ENCODE results near the gene RASGEF1C. TPM values are rescaled to one million over a fixed set of nuclear protein-coding genes. Genes with fewer than 3 reads are reported as not detected.

Gene RASGEF1C
- total and polyA plus RNA-seq, 2 experiments from 2014 or later = 0.40 to 0.42 TPM

- Mint-ChIP-seq H3K4me1 (no peaks in the 10 kb centered on the region), H3K27me3 (ENCODE audit: insufficient read depth, low read depth, poor library complexity) (peaks cover 14% of the 10 kb centered on the region), H3K9me3 (no peaks in the 10 kb centered on the region), H3K36me3 (ENCODE audit: low read depth) (no peaks in the 10 kb centered on the region; the same call in 2 of the 3 replicates), H3K4me3 (no peak overlapping the region), H3K27ac (no peak overlapping the region)
- Histone ChIP-seq H2AFZ (no peak overlapping the region), H3K9me2 (ENCODE audit: insufficient read depth) (no peaks in the 10 kb centered on the region), H3K27me3 (ENCODE audit: insufficient read depth) (no peaks in the 10 kb centered on the region), H3K79me2 (replicated peaks; ENCODE audit: insufficient read depth) (no peaks in the 10 kb centered on the region), H3K36me3 (ENCODE audit: insufficient read depth) (no peaks in the 10 kb centered on the region), H3K4me2 (no peak overlapping the region), H3K4me3 (no peak overlapping the region), H4K20me1 (replicated peaks; ENCODE audit: insufficient read depth) (no peaks in the 10 kb centered on the region), H3F3A (replicated peaks; ENCODE audit: low read depth) (no peaks in the 10 kb centered on the region), H3K27ac (ENCODE audit: low read depth) (no peak overlapping the region), H3K4me1 (ENCODE audit: insufficient read depth) (no peaks in the 10 kb centered on the region)
- TF ChIP-seq, protein P1, sequence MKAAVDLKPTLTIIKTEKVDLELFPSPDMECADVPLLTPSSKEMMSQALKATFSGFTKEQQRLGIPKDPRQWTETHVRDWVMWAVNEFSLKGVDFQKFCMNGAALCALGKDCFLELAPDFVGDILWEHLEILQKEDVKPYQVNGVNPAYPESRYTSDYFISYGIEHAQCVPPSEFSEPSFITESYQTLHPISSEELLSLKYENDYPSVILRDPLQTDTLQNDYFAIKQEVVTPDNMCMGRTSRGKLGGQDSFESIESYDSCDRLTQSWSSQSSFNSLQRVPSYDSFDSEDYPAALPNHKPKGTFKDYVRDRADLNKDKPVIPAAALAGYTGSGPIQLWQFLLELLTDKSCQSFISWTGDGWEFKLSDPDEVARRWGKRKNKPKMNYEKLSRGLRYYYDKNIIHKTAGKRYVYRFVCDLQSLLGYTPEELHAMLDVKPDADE (IDR thresholded peaks at IDR 0.05) = no peak
- TF ChIP-seq REST (IDR thresholded peaks at IDR 0.05; ENCODE audit: unreplicated experiment) (no peak), POLR2AphosphoS5 (IDR thresholded peaks at IDR 0.05; ENCODE audit: low read depth) (no peak), ZNF462 (CRISPR knock-in tag; IDR thresholded peaks at IDR 0.05) (no peak), EZH2 (IDR thresholded peaks at IDR 0.05; ENCODE audit: low read depth, unreplicated experiment) (no peak), CREB1 (CRISPR knock-in tag; IDR thresholded peaks at IDR 0.05; ENCODE audit: low read depth) (no peak), STAT1 (IDR thresholded peaks at IDR 0.05; ENCODE audit: unreplicated experiment) (no peak), NANOG (IDR thresholded peaks at IDR 0.05; ENCODE audit: borderline replicate concordance) (no peak), ZNF331 (CRISPR knock-in tag; IDR thresholded peaks at IDR 0.05; ENCODE audit: low read depth) (no peak), ZNF114 (CRISPR knock-in tag; IDR thresholded peaks at IDR 0.05) (no peak), EZH2phosphoT487 (IDR thresholded peaks at IDR 0.05; ENCODE audit: unreplicated experiment) (no peak), JUNB (IDR thresholded peaks at IDR 0.05; ENCODE audit: unreplicated experiment) (no peak)
- TF ChIP-seq, protein P2, sequence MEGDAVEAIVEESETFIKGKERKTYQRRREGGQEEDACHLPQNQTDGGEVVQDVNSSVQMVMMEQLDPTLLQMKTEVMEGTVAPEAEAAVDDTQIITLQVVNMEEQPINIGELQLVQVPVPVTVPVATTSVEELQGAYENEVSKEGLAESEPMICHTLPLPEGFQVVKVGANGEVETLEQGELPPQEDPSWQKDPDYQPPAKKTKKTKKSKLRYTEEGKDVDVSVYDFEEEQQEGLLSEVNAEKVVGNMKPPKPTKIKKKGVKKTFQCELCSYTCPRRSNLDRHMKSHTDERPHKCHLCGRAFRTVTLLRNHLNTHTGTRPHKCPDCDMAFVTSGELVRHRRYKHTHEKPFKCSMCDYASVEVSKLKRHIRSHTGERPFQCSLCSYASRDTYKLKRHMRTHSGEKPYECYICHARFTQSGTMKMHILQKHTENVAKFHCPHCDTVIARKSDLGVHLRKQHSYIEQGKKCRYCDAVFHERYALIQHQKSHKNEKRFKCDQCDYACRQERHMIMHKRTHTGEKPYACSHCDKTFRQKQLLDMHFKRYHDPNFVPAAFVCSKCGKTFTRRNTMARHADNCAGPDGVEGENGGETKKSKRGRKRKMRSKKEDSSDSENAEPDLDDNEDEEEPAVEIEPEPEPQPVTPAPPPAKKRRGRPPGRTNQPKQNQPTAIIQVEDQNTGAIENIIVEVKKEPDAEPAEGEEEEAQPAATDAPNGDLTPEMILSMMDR (conservative IDR thresholded peaks at IDR 0.05; ENCODE audit: low read depth in 2 of 2) = no peak
- DNase-seq (ENCODE audit: low spot score) = no peak
- no peak for ATAC-seq
These were observed 76.0 kb downstream of the RASGEF1C start for GRCh38 chr5:180133060-180133459.

Measured in GM23338 (cell line).